Colonic mucosa (tissue), 4 donors: Measurements from ENCODE around the gene PPM1M. TPM values are rescaled to one million over a fixed set of nuclear protein-coding genes. Genes with fewer than 3 reads are reported as not detected.

ENCODE experiments used
- DNase-seq: peaks from one replicate; pipeline ENCODE4 v3.0.0-alpha.2; 2020
- H3K27ac ChIP-seq: fragments of 200-600 bp; one replicate; pipeline ENCODE4 v1.8.0; 2021
- H3K27me3 ChIP-seq: fragments of 200-600 bp; one replicate; pipeline ENCODE4 v1.8.0; 2021
- H3K36me3 ChIP-seq: fragments of 200-600 bp; one replicate; pipeline ENCODE4 v1.8.0; 2021
- H3K4me1 ChIP-seq: fragments of 200-600 bp; one replicate; pipeline ENCODE4 v1.8.0; 2021; ENCODE audit warnings: mild to moderate bottlenecking
- H3K4me3 ChIP-seq: fragments of 200-600 bp; one replicate; pipeline ENCODE4 v1.8.0; 2021
- H3K9ac ChIP-seq, 2 donors: one replicate each; pipeline ENCODE4 v1.7.0; 2013; ENCODE audit warnings: control low read depth in 2 of 2, low read depth in 2 of 2, low read length in 2 of 2
- H3K9me3 ChIP-seq: fragments of 200-600 bp; one replicate; pipeline ENCODE4 v1.8.0; 2021
- CTCF ChIP-seq: fragments of 200-600 bp; IDR thresholded peaks from one replicate; pipeline ENCODE4 v1.8.0; 2022; ENCODE audit warnings: antibody characterized with exemption, mild to moderate bottlenecking
- intact Hi-C: fragments of 100-400 bp; cut with DNase I; formaldehyde crosslinking; loops from one replicate; pipeline ENCODE4 v1.14.1; 2022
- total RNA-seq, 2 donors: library from RNA; stranded (reverse); fragmentation: NEBNext Ultra II Directional in 1 of 2; extraction: Animal tissue kit (Norgen Biotek cat#: 25700) in 1 of 2; gene quantifications; one replicate each; pipeline ENCODE4 v1.2.1, GENCODE V29; 2021
- donor health status: healthy.
- donor health status: DM: no; HTN: no; CAD: no.
- donor health status: DM: no; HTN: no; CAD: no.

The PPM1M gene
- total RNA-seq, 2 donors from 2014 or later: 5.4 to 8.1 TPM

DNA sequence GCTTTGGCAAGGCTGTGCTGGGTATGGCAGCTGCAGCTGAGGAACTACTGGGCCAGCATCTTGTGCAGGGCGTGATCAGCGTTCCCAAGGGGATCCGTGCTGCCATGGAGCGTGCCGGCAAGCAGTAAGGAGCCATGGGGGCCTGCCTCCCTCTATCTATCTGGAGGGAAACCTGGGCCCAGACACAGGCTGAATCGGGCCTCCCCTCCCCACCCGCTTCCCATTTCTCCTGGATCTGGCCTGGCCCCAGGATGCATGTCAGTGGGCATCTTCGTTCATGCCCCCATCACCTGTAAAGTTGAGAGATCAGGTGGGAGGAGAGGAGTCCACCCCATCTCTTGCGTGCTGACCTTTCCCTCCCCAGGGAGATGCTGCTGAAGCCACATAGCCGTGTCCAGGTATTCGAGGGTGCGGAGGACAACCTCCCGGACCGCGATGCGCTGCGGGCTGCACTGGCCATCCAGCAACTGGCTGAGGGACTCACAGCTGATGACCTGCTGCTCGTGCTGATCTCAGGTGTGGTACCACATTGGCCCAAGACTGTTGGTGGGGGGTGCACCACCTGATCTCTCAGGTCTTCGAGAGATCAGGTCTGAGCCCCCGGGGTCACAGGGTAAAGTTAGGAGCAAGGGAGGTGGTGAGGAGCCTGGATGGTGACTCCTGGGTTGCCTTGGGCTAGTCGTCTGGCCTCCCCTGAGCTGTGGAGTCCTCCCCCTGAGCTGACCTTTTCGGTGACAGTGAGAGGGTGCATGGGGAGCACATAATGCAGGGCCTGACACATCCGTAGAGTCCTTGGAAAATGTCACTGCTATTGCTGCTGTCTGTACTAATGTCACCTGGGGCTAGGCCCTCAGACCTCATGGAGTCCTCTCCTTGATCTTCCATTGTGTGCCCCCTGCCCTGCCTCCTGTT, 45.3 kb downstream of the PPM1M start:
- no peak for DNase-seq
- Histone ChIP-seq H3K4me1 (peaks cover 12% of the 10 kb centered on the region), H3K9me3 (no peaks in the 10 kb centered on the region), H3K27ac (peak overlapping the region; percentile 99), H3K4me3 (peak overlapping the region; percentile 25), H3K27me3 (no peaks in the 10 kb centered on the region), H3K36me3 (peaks cover 7% of the 10 kb centered on the region), H3K9ac (peak overlapping the region; percentile 32 to 85)
- intact Hi-C loops: no loop called here
- no peak for TF ChIP-seq CTCF

- Histone ChIP-seq H3K4me3 (peak overlapping the region; percentile 25), H3K36me3 (peaks cover 7% of the 10 kb centered on the region)
- intact Hi-C loops: loop anchor here (2.0 kb wide), 1 partner anchor 47 kb away; no protein-coding TSS in a partner anchor
Observed at GRCh38 chr3:52291508-52292181, 46.1 kb downstream of the PPM1M start.

DNA sequence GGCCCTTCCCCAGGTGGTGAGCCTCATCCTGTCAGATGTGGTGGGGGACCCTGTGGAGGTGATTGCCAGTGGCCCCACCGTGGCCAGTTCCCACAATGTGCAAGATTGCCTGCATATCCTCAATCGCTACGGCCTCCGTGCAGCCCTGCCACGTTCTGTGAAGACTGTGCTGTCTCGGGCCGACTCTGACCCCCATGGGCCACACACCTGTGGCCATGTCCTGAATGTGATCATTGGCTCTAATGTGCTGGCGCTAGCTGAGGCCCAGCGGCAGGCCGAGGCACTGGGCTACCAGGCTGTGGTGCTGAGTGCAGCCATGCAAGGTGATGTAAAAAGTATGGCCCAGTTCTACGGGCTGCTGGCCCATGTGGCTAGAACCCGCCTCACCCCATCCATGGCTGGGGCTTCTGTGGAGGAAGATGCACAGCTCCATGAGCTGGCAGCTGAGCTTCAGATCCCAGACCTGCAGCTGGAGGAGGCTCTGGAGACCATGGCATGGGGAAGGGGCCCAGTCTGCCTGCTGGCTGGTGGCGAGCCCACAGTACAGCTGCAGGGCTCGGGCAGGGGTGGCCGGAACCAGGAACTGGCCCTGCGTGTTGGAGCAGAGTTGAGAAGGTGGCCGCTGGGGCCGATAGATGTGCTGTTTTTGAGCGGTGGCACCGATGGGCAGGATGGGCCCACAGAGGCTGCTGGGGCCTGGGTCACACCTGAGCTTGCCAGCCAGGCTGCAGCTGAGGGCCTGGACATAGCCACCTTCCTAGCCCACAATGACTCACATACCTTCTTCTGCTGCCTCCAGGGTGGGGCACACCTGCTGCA, 46.9 kb downstream of the PPM1M start:
- no peaks in the 10 kb centered on the region for H3K27me3 ChIP-seq
- no peak overlapping the region for H3K27ac ChIP-seq
- H3K4me3 ChIP-seq: no peak overlapping the region
- peaks cover 7% of the 10 kb centered on the region for H3K36me3 ChIP-seq
- peaks cover 12% of the 10 kb centered on the region for H3K4me1 ChIP-seq
- DNase-seq: no peak
- no peaks in the 10 kb centered on the region for H3K9me3 ChIP-seq
- no peak overlapping the region for H3K9ac ChIP-seq
- intact Hi-C loops: loop anchor here (2.0 kb wide), 1 partner anchor 46 kb away; no protein-coding TSS in a partner anchor
- TF ChIP-seq CTCF: no peak

More at GRCh38 chr3:52291508-52292181, 46.1 kb downstream of the PPM1M start:
- no peaks in the 10 kb centered on the region for H3K9me3 ChIP-seq
- peak; percentile 55 for DNase-seq
- H3K27me3 ChIP-seq: no peaks in the 10 kb centered on the region
- no peak overlapping the region for H3K27ac ChIP-seq
- H3K9ac ChIP-seq: peak overlapping the region in 1 of 2 donors; percentile 85
- TF ChIP-seq CTCF: peak; percentile 51
- H3K4me1 ChIP-seq: peaks cover 12% of the 10 kb centered on the region

DNA sequence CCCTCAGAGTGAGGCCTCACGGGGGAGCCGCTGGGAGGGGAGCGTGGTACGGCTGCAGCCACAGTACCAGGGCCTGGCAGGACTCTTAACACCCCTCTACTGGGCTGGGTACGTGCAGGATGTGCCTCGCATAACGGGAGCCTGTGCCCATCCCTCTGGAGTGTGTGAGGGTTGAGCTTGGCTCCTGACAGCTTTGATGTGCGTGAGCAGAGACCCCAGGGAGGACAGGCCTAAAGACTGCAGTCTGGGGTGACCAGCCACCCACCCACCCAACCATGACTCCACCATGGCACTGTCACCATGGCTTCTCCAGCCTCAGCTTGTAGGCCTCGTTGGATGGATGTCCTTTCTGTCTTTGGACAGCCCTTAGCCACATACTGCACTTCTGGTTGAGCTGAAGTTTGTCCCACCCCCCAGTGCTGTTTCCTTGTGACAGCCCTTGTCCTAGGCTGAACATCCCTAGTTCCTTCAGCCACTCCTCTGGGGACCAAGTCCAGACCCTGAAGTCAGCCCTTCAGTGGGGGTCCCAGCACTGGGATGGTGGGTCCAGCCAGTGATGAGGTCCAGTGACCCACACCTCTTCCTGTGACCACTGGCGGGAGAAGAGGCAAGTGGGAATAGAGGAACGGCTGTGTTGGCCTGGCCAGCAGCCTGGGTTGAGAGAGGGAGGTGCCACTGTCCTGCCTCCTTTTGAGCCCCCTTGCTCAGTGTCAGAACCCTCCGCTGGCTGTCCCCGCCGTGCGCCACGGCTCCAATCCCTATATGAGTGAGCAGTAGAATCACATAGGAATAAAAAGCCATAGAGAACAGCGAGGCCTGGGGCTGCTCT, 48.1 kb downstream of the PPM1M start:
- no peak for DNase-seq
- Histone ChIP-seq H3K4me1 (peaks cover 9% of the 10 kb centered on the region), H3K27ac (no peak overlapping the region), H3K36me3 (peaks cover 7% of the 10 kb centered on the region), H3K9me3 (no peaks in the 10 kb centered on the region), H3K4me3 (no peak overlapping the region), H3K27me3 (no peaks in the 10 kb centered on the region), H3K9ac (no peak overlapping the region)
- intact Hi-C loops: loop anchor here (2.0 kb wide), 1 partner anchor 45 kb away; no protein-coding TSS in a partner anchor
- no peak for TF ChIP-seq CTCF
